Peyer's patch (tissue), 4 donors: ENCODE measurements around the gene EYA2.

ENCODE experiments used
- CTCF ChIP-seq, 6 experiments: fragments of 450-650 bp in 4 of 6; fragments of 200-600 bp in 2 of 6; sonication (generic) in 1 of 6; IDR thresholded peaks; one replicate each; pipeline ENCODE4 v1.5.1; 2017 to 2019; ENCODE audit warnings: antibody characterized with exemption in 6 of 6, mild to moderate bottlenecking in 3 of 6, moderate library complexity in 1 of 6
- POLR2A ChIP-seq, 2 donors: fragments of 450-650 bp; IDR thresholded peaks; one replicate each; pipeline ENCODE4 v1.5.1; 2017; ENCODE audit warnings: antibody characterized with exemption in 2 of 2, mild to moderate bottlenecking in 2 of 2, moderate library complexity in 2 of 2

GRCh38 chr20:47097691-47098622 lies 203.3 kb downstream of the EYA2 start:
- no peak for TF ChIP-seq CTCF (IDR thresholded peaks at IDR 0.05)
- no peak for TF ChIP-seq POLR2A (IDR thresholded peaks at IDR 0.05)
